Uterus (tissue), 4 donors: Measurements from ENCODE around the gene ZNF487. TPM values are rescaled to one million over a fixed set of nuclear protein-coding genes. Genes with fewer than 3 reads are reported as not detected.
A peak's percentile ranks its signal among the peaks of the same experiment; 100 is the strongest.
"Not testable (repeated sequence)": the region's sequence is repeated elsewhere in the genome, so short reads cannot be mapped to it uniquely, and the experiment has no call there.

Experiments
- DNase-seq, 2 donors: peaks; one replicate each; pipeline ENCODE4 v3.0.0-alpha.2; 2019 to 2020
- H3K27ac ChIP-seq, 2 donors: fragments of 200-600 bp; sonication (generic); 1 replicate in 1 of 2; 2 replicates in 1 of 2; pipeline ENCODE4 v1.5.1; 2016 to 2018
- H3K27me3 ChIP-seq, 2 donors: fragments of 200-600 bp; sonication (generic); one replicate each; pipeline ENCODE4 v1.5.1; 2018 to 2019; ENCODE audit warnings: control low read depth in 1 of 2
- H3K36me3 ChIP-seq, 2 donors: fragments of 200-600 bp; sonication (generic); one replicate each; pipeline ENCODE4 v1.5.1; 2019; ENCODE audit warnings: control low read depth in 1 of 2
- H3K4me1 ChIP-seq, 2 donors: fragments of 200-600 bp; sonication (generic); one replicate each; pipeline ENCODE4 v1.5.1; 2018 to 2019; ENCODE audit warnings: control low read depth in 1 of 2
- H3K4me3 ChIP-seq, 2 donors: fragments of 200-600 bp; sonication (generic); 1 replicate in 1 of 2; 2 replicates in 1 of 2; pipeline ENCODE4 v1.5.1; 2018 to 2019; ENCODE audit warnings: mild to moderate bottlenecking in 1 of 2
- H3K9me3 ChIP-seq, 2 donors: fragments of 200-600 bp; sonication (generic); one replicate each; pipeline ENCODE4 v1.5.1; 2019; ENCODE audit warnings: control low read depth in 1 of 2
- CTCF ChIP-seq, 4 experiments: fragments of 200-600 bp in 2 of 4; fragments of 450-650 bp in 2 of 4; sonication (generic) in 2 of 4; IDR thresholded peaks; one replicate each; pipeline ENCODE4 v1.5.1; 2016 to 2019; ENCODE audit warnings: antibody characterized with exemption in 4 of 4, mild to moderate bottlenecking in 2 of 4, moderate library complexity in 1 of 4
- POLR2A ChIP-seq, 2 donors: fragments of 450-650 bp; IDR thresholded peaks; one replicate each; pipeline ENCODE4 v1.6.1; 2016; ENCODE audit warnings: antibody characterized with exemption in 2 of 2, mild to moderate bottlenecking in 1 of 2, moderate library complexity in 1 of 2
- intact Hi-C: fragments of 100-400 bp; cut with DNase I; formaldehyde crosslinking; loops from one replicate; pipeline ENCODE4 v1.15.1; 2023; ENCODE audit warnings: low total_unique reads
- total RNA-seq, 4 donors: library from RNA; depleted of rRNA in 3 of 4; stranded (reverse); fragments of >200 nt in 3 of 4; gene quantifications; one replicate each; pipeline versions ENCODE4 v1.1.0 to v1.2.4, GENCODE V29; 2014 to 2023
- donor health status: DM: yes; HTN: yes; CAD: no.

Gene ZNF487
- total RNA-seq, 4 donors from 2014 or later: 15.0 to 22.8 (median 17.8) TPM

GRCh38 chr10:43448742-43449141 is 11.8 kb downstream of the ZNF487 start:
- Histone ChIP-seq H3K4me3 (no peak overlapping the region), H3K36me3 (no peaks in the 10 kb centered on the region), H3K27me3 (no peaks in the 10 kb centered on the region), H3K27ac (no peak overlapping the region), H3K4me1 (no peaks in the 10 kb centered on the region), H3K9me3 (no peaks in the 10 kb centered on the region)
- intact Hi-C loops: no loop called here
- DNase-seq: no peak
- no peak for TF ChIP-seq POLR2A (IDR thresholded peaks at IDR 0.05)
- no peak for TF ChIP-seq CTCF (IDR thresholded peaks at IDR 0.05)

- DNase-seq: no peak
- TF ChIP-seq POLR2A (IDR thresholded peaks at IDR 0.05) (no peak), CTCF (IDR thresholded peaks at IDR 0.05) (no peak)
- H3K4me1 ChIP-seq: no peaks in the 10 kb centered on the region
- H3K27ac ChIP-seq: no peak overlapping the region
- no peak overlapping the region for H3K4me3 ChIP-seq
- H3K9me3 ChIP-seq: no peaks in the 10 kb centered on the region
- no peaks in the 10 kb centered on the region for H3K36me3 ChIP-seq
- H3K27me3 ChIP-seq: no peaks in the 10 kb centered on the region
- intact Hi-C loops: no loop called here
Measured at GRCh38 chr10:43452356-43452914, 15.5 kb downstream of the ZNF487 start.

- Histone ChIP-seq H3K27ac (no peak overlapping the region), H3K27me3 (no peaks in the 10 kb centered on the region), H3K4me3 (no peak overlapping the region), H3K36me3 (no peaks in the 10 kb centered on the region), H3K4me1 (no peaks in the 10 kb centered on the region), H3K9me3 (no peaks in the 10 kb centered on the region)
- intact Hi-C loops: no loop called here
- DNase-seq: no peak
- TF ChIP-seq POLR2A (IDR thresholded peaks at IDR 0.05) (no peak), CTCF (IDR thresholded peaks at IDR 0.05) (no peak)
Measured at GRCh38 chr10:43453266-43453831, 16.4 kb downstream of the ZNF487 start.

- intact Hi-C loops, H3K27ac ChIP-seq: not testable (repeated sequence)
Measured at GRCh38 chr10:43454025-43454424, 17.1 kb downstream of the ZNF487 start.

GRCh38 chr10:43456561-43456960 is 19.6 kb downstream of the ZNF487 start:
- intact Hi-C loops, H3K27me3 ChIP-seq, DNase-seq, H3K4me1 ChIP-seq, H3K4me3 ChIP-seq, H3K36me3 ChIP-seq, H3K9me3 ChIP-seq: not testable (repeated sequence)
- peak overlapping the region; percentile 84 to 95 for H3K27ac ChIP-seq

More at GRCh38 chr10:43454025-43454424, 17.1 kb downstream of the ZNF487 start:
- H3K27me3 ChIP-seq, DNase-seq, H3K9me3 ChIP-seq, H3K36me3 ChIP-seq, H3K4me1 ChIP-seq, H3K4me3 ChIP-seq: not testable (repeated sequence)

GRCh38 chr10:43458227-43458626 is 21.3 kb downstream of the ZNF487 start:
- DNase-seq: no peak
- no peaks in the 10 kb centered on the region for H3K9me3 ChIP-seq
- no peaks in the 10 kb centered on the region for H3K27me3 ChIP-seq
- H3K36me3 ChIP-seq: no peaks in the 10 kb centered on the region
- TF ChIP-seq POLR2A (IDR thresholded peaks at IDR 0.05) (no peak), CTCF (IDR thresholded peaks at IDR 0.05) (no peak)
- H3K27ac ChIP-seq: no peak overlapping the region
- intact Hi-C loops: no loop called here
- no peak overlapping the region for H3K4me3 ChIP-seq
- H3K4me1 ChIP-seq: no peaks in the 10 kb centered on the region
